IMR-90 (cell line): Measurements from ENCODE around the gene IFT81. TPM values are rescaled to one million over a fixed set of nuclear protein-coding genes. Genes with fewer than 3 reads are reported as not detected.

Experiments used
- ATAC-seq: fragments of 200-7000 bp; cut with Tn5 transposase; 2 replicates; pipeline ENCODE4 v1.9.1; 2020; ENCODE audit warnings: low read depth, mild to moderate bottlenecking, moderate library complexity
- BruUV-seq: library from RNA; stranded (reverse); fragments of 400-500 nt; replicated peaks from 2 replicates; lab custom pipeline; 2021; lab: Mats Ljungman, UMichigan
- CTCF ChIA-PET: fragments of 300-600 bp; formaldehyde crosslinking; extraction: SDS; loops from one replicate; lab custom pipeline; 2021; ENCODE audit warnings: antibody characterized with exemption; lab: Yijun Ruan, JAX
- POLR2A ChIA-PET: fragments of 300-600 bp; sonication (Branson Sonifier 250); formaldehyde crosslinking; loops from one replicate; lab custom pipeline; 2022; ENCODE audit warnings: antibody characterized with exemption; ENCODE audit not compliant: unreplicated experiment; lab: Charles Lee
- DNase-seq: peaks from one replicate; pipeline ENCODE4 v3.0.0; 2013
- H2AFZ ChIP-seq: replicated peaks from 2 replicates; pipeline ENCODE3; 2013; ENCODE audit warnings: low read length, mild to moderate bottlenecking; ENCODE audit not compliant: poor library complexity
- H2AK5ac ChIP-seq: 2 replicates; pipeline ENCODE4 v1.6.1; 2013; ENCODE audit warnings: low read depth, low read length, inconsistent platforms
- H2AK9ac ChIP-seq: replicated peaks from 2 replicates; pipeline ENCODE3; 2013; ENCODE audit warnings: mild to moderate bottlenecking, low read depth, low read length, moderate library complexity; ENCODE audit not compliant: poor library complexity
- H2BK120ac ChIP-seq: 2 replicates; pipeline ENCODE4 v1.6.1; 2013; ENCODE audit warnings: low read depth, low read length, inconsistent platforms
- H2BK15ac ChIP-seq: 3 replicates; pipeline ENCODE4 v1.6.1; 2013; ENCODE audit warnings: low read depth, low read length, inconsistent platforms
- H2BK20ac ChIP-seq: 2 replicates; pipeline ENCODE4 v1.6.1; 2013; ENCODE audit warnings: low read depth, mild to moderate bottlenecking, inconsistent platforms, low read length, moderate library complexity
- H2BK5ac ChIP-seq: 2 replicates; pipeline ENCODE4 v1.6.1; 2013; ENCODE audit warnings: mild to moderate bottlenecking, low read depth, low read length, inconsistent platforms; ENCODE audit not compliant: poor library complexity, severe bottlenecking
- H3K14ac ChIP-seq: replicated peaks from 2 replicates; pipeline ENCODE4 v1.6.1; 2013; ENCODE audit warnings: low read depth, low read length, inconsistent platforms
- H3K18ac ChIP-seq: 2 replicates; pipeline ENCODE4 v1.6.1; 2013; ENCODE audit warnings: low read depth, low read length, control low read depth
- H3K23ac ChIP-seq: 2 replicates; pipeline ENCODE4 v1.6.1; 2013; ENCODE audit warnings: low read depth, low read length, inconsistent platforms
- H3K27ac ChIP-seq: 2 replicates; pipeline ENCODE4 v1.5.1; 2013; ENCODE audit warnings: mild to moderate bottlenecking, control low read depth, low read length; ENCODE audit not compliant: insufficient read depth
- H3K27me3 ChIP-seq: 2 replicates; pipeline ENCODE4 v1.6.1; 2013; ENCODE audit warnings: low read length; ENCODE audit not compliant: control insufficient read depth, insufficient read depth
- H3K36me3 ChIP-seq: 2 replicates; pipeline ENCODE4 v1.6.1; 2013; ENCODE audit warnings: low read length, mixed read lengths; ENCODE audit not compliant: control insufficient read depth, insufficient read depth
- H3K4ac ChIP-seq: 2 replicates; pipeline ENCODE4 v1.6.1; 2013; ENCODE audit warnings: low read depth, low read length, inconsistent platforms
- H3K4me1 ChIP-seq: 2 replicates; pipeline ENCODE4 v1.6.1; 2013; ENCODE audit warnings: low read length, mixed read lengths; ENCODE audit not compliant: control insufficient read depth, insufficient read depth
- H3K4me2 ChIP-seq: 2 replicates; pipeline ENCODE4 v1.6.1; 2013; ENCODE audit warnings: low read depth, mild to moderate bottlenecking, control low read depth, low read length, moderate library complexity
- H3K4me3 ChIP-seq: 2 replicates; pipeline ENCODE4 v1.5.1; 2013; ENCODE audit warnings: low read depth, mild to moderate bottlenecking, control low read depth, low read length, moderate library complexity; ENCODE audit not compliant: insufficient read depth
- H3K56ac ChIP-seq: 2 replicates; pipeline ENCODE4 v1.6.1; 2013; ENCODE audit warnings: low read length, inconsistent platforms; ENCODE audit not compliant: insufficient read depth; ENCODE audit errors: extremely low read depth
- H3K79me1 ChIP-seq, 2 experiments: 2 replicates each; pipeline ENCODE4 v1.6.1; 2013; ENCODE audit warnings: low read length in 2 of 2, inconsistent platforms in 1 of 2, low read depth in 1 of 2
- H3K9ac ChIP-seq: 2 replicates; pipeline ENCODE4 v1.6.1; 2013; ENCODE audit warnings: low read depth, low read length, control low read depth
- H3K9me1 ChIP-seq: 2 replicates; pipeline ENCODE4 v1.6.1; 2013; ENCODE audit warnings: low read length, inconsistent platforms; ENCODE audit not compliant: insufficient read depth
- H3K9me3 ChIP-seq: 2 replicates; pipeline ENCODE4 v1.6.1; 2013; ENCODE audit warnings: low read length; ENCODE audit not compliant: control insufficient read depth, insufficient read depth
- H4K20me1 ChIP-seq: 2 replicates; pipeline ENCODE4 v1.6.1; 2013; ENCODE audit warnings: low read length, inconsistent platforms; ENCODE audit not compliant: insufficient read depth
- H4K5ac ChIP-seq: 2 replicates; pipeline ENCODE4 v1.6.1; 2013; ENCODE audit warnings: mild to moderate bottlenecking, low read depth, low read length, control low read depth
- H4K8ac ChIP-seq, 2 experiments: 2 replicates each; pipeline ENCODE4 v1.6.1; 2013; ENCODE audit warnings: low read depth in 2 of 2, low read length in 2 of 2, control low read depth in 1 of 2, inconsistent platforms in 1 of 2
- H4K91ac ChIP-seq: 2 replicates; pipeline ENCODE4 v1.6.1; 2013; ENCODE audit warnings: low read depth, low read length, inconsistent platforms; ENCODE audit not compliant: insufficient read depth
- MAZ ChIP-seq: IDR thresholded peaks from 2 replicates; pipeline ENCODE4 v1.6.1; 2012; ENCODE audit warnings: low read depth, mild to moderate bottlenecking, low read length, improper control_type of control experiment, moderate library complexity, borderline replicate concordance
- SMC3 ChIP-seq: fragments of 150-350 bp; IDR thresholded peaks from 2 replicates; pipeline ENCODE4 v1.6.1; 2016; ENCODE audit warnings: low read depth, mild to moderate bottlenecking, antibody characterized with exemption, low read length, moderate library complexity
- WGBS, 2 experiments: methylation state at CpG; one replicate each; pipeline versions ENCODE4 v1.1.5 to v1.1.7; 2013; ENCODE audit warnings: missing lambda C conversion rate in 2 of 2; ENCODE audit not compliant: insufficient read length in 1 of 2; ENCODE audit errors: extremely low coverage in 2 of 2; 5-methylcytosine and 5-hydroxymethylcytosine counted together
- dilution Hi-C: fragments of 300-500 bp; cut with HindIII; formaldehyde crosslinking; loops from one replicate; pipeline ENCODE4 v1.14.3; 2018; ENCODE audit warnings: low sequenced_read_pairs; ENCODE audit not compliant: unreplicated experiment
- in situ Hi-C: fragments of 300-500 bp; cut with MboI; formaldehyde crosslinking; loops from 3 replicates; pipeline ENCODE4 v1.14.3; 2019; ENCODE audit warnings: low sequenced_read_pairs, inconsistent platforms, mixed read lengths
- intact Hi-C: fragments of 100-400 bp; cut with micrococcal nuclease; formaldehyde crosslinking; loops from 2 replicates; pipeline ENCODE4 v1.10.0; 2022
- polyA plus RNA-seq, 3 experiments: library from polyadenylated mRNA; depleted of rRNA; stranded (reverse); fragments of >200 nt; gene quantifications; 2 replicates each; pipeline ENCODE4 v1.2.3, GENCODE V29; 2012; ENCODE audit warnings: low replicate concordance in 1 of 3
- total RNA-seq: library from RNA; depleted of rRNA; stranded (reverse); fragments of >200 nt; gene quantifications from 2 replicates; pipeline ENCODE4 v1.2.3, GENCODE V29; 2012

IFT81 gene
- total and polyA plus RNA-seq, 2 of the 4 experiments (the other 2 are of a cell fraction): 6.1 to 8.1 TPM

DNA sequence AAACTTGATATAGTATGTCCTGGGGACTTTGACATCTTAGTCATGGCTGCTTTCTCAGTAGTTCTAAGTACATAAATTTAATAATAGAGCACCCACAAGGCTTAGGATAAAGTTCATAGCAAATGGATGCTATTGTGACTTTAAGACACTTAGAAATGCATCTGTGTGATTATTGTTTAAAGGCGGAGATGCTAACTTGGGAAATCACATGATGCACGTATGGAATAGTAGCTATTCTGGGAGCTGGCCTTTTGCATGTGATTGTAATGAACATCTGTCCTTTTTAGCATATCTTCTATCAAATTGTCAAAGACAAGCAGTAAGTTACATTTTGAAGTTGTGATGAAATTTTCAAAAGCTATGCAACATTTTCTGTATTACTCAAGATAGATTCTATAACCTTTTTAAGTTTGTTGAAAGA lies 110.2 kb downstream of the IFT81 start:
- CTCF ChIA-PET: interaction anchor here (1.0 kb wide), 1 partner anchor 10 kb away, joined by 5 read pairs; no protein-coding TSS in a partner anchor
- in situ Hi-C loops (no loop called here), intact Hi-C loops (no loop called here)

More for the DNA sequence above, 110.2 kb downstream of the IFT81 start:
- Histone ChIP-seq H3K56ac (no peak overlapping the region), H3K18ac (no peak overlapping the region), H3K14ac (no peak overlapping the region), H3K4me3 (no peak overlapping the region), H3K9me1 (0 out of 2 replicates have a peak, but pooled peaks cover 2% of the 10 kb centered on the region), H2BK5ac (no peak overlapping the region), H2BK120ac (no peak overlapping the region), H3K27me3 (no peaks in the 10 kb centered on the region), H2BK20ac (no peak overlapping the region), H3K9me3 (no peaks in the 10 kb centered on the region), H3K23ac (no peak overlapping the region), H4K91ac (no peak overlapping the region), H2BK15ac (no peak overlapping the region), H3K27ac (no peak overlapping the region), H4K20me1 (no peaks in the 10 kb centered on the region), H3K9ac (no peak overlapping the region), H2AK5ac (no peak overlapping the region), H4K8ac (no peak overlapping the region), H3K79me1 (no peaks in the 10 kb centered on the region), H3K4me2 (no peak overlapping the region; the same call in 1 of the 2 replicates), H3K4ac (no peak overlapping the region), H4K5ac (no peak overlapping the region), H2AFZ (no peak overlapping the region), H3K36me3 (no peaks in the 10 kb centered on the region; the same call in 1 of the 2 replicates), H3K4me1 (no peaks in the 10 kb centered on the region), H2AK9ac (no peak overlapping the region)
- WGBS, 2 experiments: no CpG with 5 or more reads among the region's 2 CpGs
- no peak for ATAC-seq
- BruUV-seq: no TSS peak
- no peak for TF ChIP-seq SMC3
- TF ChIP-seq MAZ: no peak
- dilution Hi-C loops: no loop called here
- POLR2A ChIA-PET: no interaction called here
- no peak for DNase-seq
